Chondrocyte (in vitro differentiated cells): ENCODE measurements around the gene RNF125. TPM values are rescaled to one million over a fixed set of nuclear protein-coding genes. Genes with fewer than 3 reads are reported as not detected.
A peak's percentile ranks its signal among the peaks of the same experiment; 100 is the strongest.

Experiments
- DNase-seq: peaks from one replicate; pipeline ENCODE4 v3.0.0; 2021; ENCODE audit warnings: mixed read lengths, low spot score
- H3K27ac Mint-ChIP-seq: one replicate; pipeline ENCODE4 v1.8.0; 2021; ENCODE audit warnings: mild to moderate bottlenecking, moderate library complexity, mixed read lengths; ENCODE audit not compliant: unreplicated experiment
- H3K27me3 Mint-ChIP-seq: 2 replicates; pipeline ENCODE4 v1.8.0; 2021; ENCODE audit warnings: low read depth, mixed read lengths
- H3K36me3 Mint-ChIP-seq: 2 replicates; pipeline ENCODE4 v1.8.0; 2021; ENCODE audit warnings: low read depth, mixed read lengths
- H3K4me1 Mint-ChIP-seq: 2 replicates; pipeline ENCODE4 v1.8.0; 2021; ENCODE audit warnings: low read depth, mild to moderate bottlenecking, mixed read lengths
- H3K4me3 Mint-ChIP-seq: one replicate; pipeline ENCODE4 v1.8.0; 2021; ENCODE audit warnings: mild to moderate bottlenecking, moderate library complexity, mixed read lengths; ENCODE audit not compliant: unreplicated experiment
- H3K9me3 Mint-ChIP-seq: 2 replicates; pipeline ENCODE4 v1.8.0; 2021; ENCODE audit warnings: low read depth, mixed read lengths
- CTCF ChIP-seq: fragments of 200-600 bp; sonication (generic); IDR thresholded peaks from 2 replicates; pipeline ENCODE4 v1.5.0; 2021; ENCODE audit warnings: antibody characterized with exemption, mild to moderate bottlenecking, moderate library complexity
- total RNA-seq: library from RNA; stranded (reverse); gene quantifications from 3 replicates; pipeline ENCODE4 v1.2.1, GENCODE V29; 2021

The RNF125 gene
- total RNA-seq, 1 donor from 2014 or later, result 0.60 TPM

- Mint-ChIP-seq H3K9me3 (no peaks in the 10 kb centered on the region), H3K4me3 (no peak overlapping the region), H3K4me1 (no peaks in the 10 kb centered on the region), H3K27ac (no peak overlapping the region), H3K27me3 (no peaks in the 10 kb centered on the region), H3K36me3 (no peaks in the 10 kb centered on the region)
- no peak for DNase-seq
- no peak for TF ChIP-seq CTCF
Observed at GRCh38 chr18:32040936-32041335, 22.3 kb downstream of the RNF125 start.

GRCh38 chr18:32042337-32042736 lies 23.7 kb downstream of the RNF125 start:
- no peak for DNase-seq
- H3K27me3 Mint-ChIP-seq, result no peaks in the 10 kb centered on the region
- no peaks in the 10 kb centered on the region for H3K9me3 Mint-ChIP-seq
- no peak overlapping the region for H3K4me3 Mint-ChIP-seq
- no peak overlapping the region for H3K27ac Mint-ChIP-seq
- TF ChIP-seq CTCF, result no peak
- H3K4me1 Mint-ChIP-seq, result no peaks in the 10 kb centered on the region
- H3K36me3 Mint-ChIP-seq, result no peaks in the 10 kb centered on the region

GRCh38 chr18:32048507-32049091 lies 30.0 kb downstream of the RNF125 start:
- TF ChIP-seq CTCF, result no peak
- Mint-ChIP-seq H3K4me3 (no peak overlapping the region), H3K36me3 (peaks cover 1% of the 10 kb centered on the region), H3K27me3 (no peaks in the 10 kb centered on the region), H3K9me3 (no peaks in the 10 kb centered on the region), H3K27ac (peak overlapping the region; percentile 17), H3K4me1 (peaks cover 3% of the 10 kb centered on the region)
- DNase-seq, result no peak

- Mint-ChIP-seq H3K4me3 (no peak overlapping the region), H3K27me3 (no peaks in the 10 kb centered on the region), H3K9me3 (no peaks in the 10 kb centered on the region), H3K4me1 (peaks cover 3% of the 10 kb centered on the region), H3K36me3 (peaks cover 1% of the 10 kb centered on the region), H3K27ac (no peak overlapping the region)
- DNase-seq, result no peak
- no peak for TF ChIP-seq CTCF
Observed at GRCh38 chr18:32049393-32050171, 31.0 kb downstream of the RNF125 start.

- Mint-ChIP-seq H3K4me1 (no peaks in the 10 kb centered on the region), H3K4me3 (no peak overlapping the region), H3K27ac (no peak overlapping the region), H3K27me3 (no peaks in the 10 kb centered on the region), H3K9me3 (no peaks in the 10 kb centered on the region), H3K36me3 (no peaks in the 10 kb centered on the region)
- no peak for DNase-seq
- no peak for TF ChIP-seq CTCF
Observed at GRCh38 chr18:32056613-32057358, 38.2 kb downstream of the RNF125 start.
